Karpas-422 (cell line): ENCODE results near the gene RWDD4. TPM values are rescaled to one million over a fixed set of nuclear protein-coding genes. Genes with fewer than 3 reads are reported as not detected.
A peak's percentile ranks its signal among the peaks of the same experiment; 100 is the strongest.

Experiments used
- DNase-seq: peaks from one replicate; pipeline ENCODE4 v3.0.0-alpha.2; 2015
- H2AFZ ChIP-seq: fragments of 200-600 bp; sonication (generic); 2 replicates; pipeline ENCODE4 v1.6.1; 2014; ENCODE audit warnings: antibody characterized with exemption, low read length, mixed read lengths
- H3K27ac ChIP-seq: fragments of 200-600 bp; sonication (generic); 2 replicates; pipeline ENCODE4 v1.5.1; 2014; ENCODE audit warnings: mild to moderate bottlenecking, low read length, moderate library complexity
- H3K27me3 ChIP-seq: fragments of 200-600 bp; sonication (generic); 2 replicates; pipeline ENCODE4 v1.6.1; 2014; ENCODE audit warnings: low read length, mixed read lengths
- H3K36me3 ChIP-seq: fragments of 200-600 bp; sonication (generic); 2 replicates; pipeline ENCODE4 v1.6.1; 2014; ENCODE audit warnings: low read length, mixed read lengths; ENCODE audit not compliant: insufficient read depth
- H3K4me1 ChIP-seq: fragments of 200-600 bp; sonication (generic); 2 replicates; pipeline ENCODE4 v1.6.1; 2014; ENCODE audit warnings: mild to moderate bottlenecking, low read length, mixed read lengths
- H3K4me2 ChIP-seq: fragments of 200-600 bp; sonication (generic); 2 replicates; pipeline ENCODE4 v1.6.1; 2014; ENCODE audit warnings: low read length, low read depth, mild to moderate bottlenecking; ENCODE audit not compliant: poor library complexity, severe bottlenecking
- H3K4me3 ChIP-seq: fragments of 200-600 bp; sonication (generic); 2 replicates; pipeline ENCODE4 v1.5.1; 2014; ENCODE audit warnings: mild to moderate bottlenecking, antibody characterized with exemption, low read length, mixed read lengths
- H3K79me2 ChIP-seq: fragments of 200-600 bp; sonication (generic); 2 replicates; pipeline ENCODE4 v1.6.1; 2014; ENCODE audit warnings: mild to moderate bottlenecking, low read length, mixed read lengths
- H3K9ac ChIP-seq: fragments of 200-600 bp; sonication (generic); 2 replicates; pipeline ENCODE4 v1.6.0; 2014; ENCODE audit warnings: low read length
- H3K9me2 ChIP-seq: fragments of 200-600 bp; sonication (generic), shearing (Covaris generic); replicated peaks from 2 replicates; pipeline ENCODE4 v1.6.0; 2014; ENCODE audit warnings: mild to moderate bottlenecking, low read length, moderate library complexity; ENCODE audit not compliant: insufficient read depth
- H3K9me3 ChIP-seq: fragments of 300-700, 200-600 bp; sonication (generic); 2 replicates; pipeline ENCODE4 v1.6.1; 2014; ENCODE audit warnings: low read length, mixed read lengths
- H4K20me1 ChIP-seq: fragments of 200-600 bp; sonication (generic); 2 replicates; pipeline ENCODE4 v1.6.1; 2014; ENCODE audit warnings: mild to moderate bottlenecking, antibody characterized with exemption, low read length, low read depth; ENCODE audit not compliant: insufficient read depth
- total RNA-seq: library from RNA; depleted of rRNA; stranded (reverse); fragments of >200 nt; shearing (Covaris generic); gene quantifications from 2 replicates; pipeline ENCODE4 v1.2.3, GENCODE V29; 2014; ENCODE audit warnings: low replicate concordance

The RWDD4 gene
- total RNA-seq, 1 experiment from 2014 or later: 16.9 TPM

- DNase-seq: no peak
- Histone ChIP-seq H3K27me3 (no peaks in the 10 kb centered on the region), H3K9me2 (no peaks in the 10 kb centered on the region), H3K27ac (no peak overlapping the region), H3K36me3 (0 out of 2 replicates have a peak, but pooled peaks cover 2% of the 10 kb centered on the region), H4K20me1 (no peaks in the 10 kb centered on the region), H3K4me1 (no peaks in the 10 kb centered on the region), H2AFZ (no peak overlapping the region), H3K4me3 (no peak overlapping the region), H3K79me2 (no peaks in the 10 kb centered on the region), H3K9me3 (no peaks in the 10 kb centered on the region), H3K9ac (no peak overlapping the region), H3K4me2 (no peak overlapping the region)
Measured at GRCh38 chr4:183681119-183681518, 22.1 kb upstream of the RWDD4 start.

GRCh38 chr4:183675625-183676024 lies 16.6 kb upstream of the RWDD4 start:
- H4K20me1 ChIP-seq: no peaks in the 10 kb centered on the region
- no peaks in the 10 kb centered on the region for H3K9me3 ChIP-seq
- DNase-seq: no peak
- no peak overlapping the region for H3K9ac ChIP-seq
- no peaks in the 10 kb centered on the region for H3K4me1 ChIP-seq
- H3K27ac ChIP-seq: no peak overlapping the region
- no peak overlapping the region for H2AFZ ChIP-seq
- H3K36me3 ChIP-seq: 0 out of 2 replicates have a peak, but pooled peaks cover 2% of the 10 kb centered on the region
- no peaks in the 10 kb centered on the region for H3K79me2 ChIP-seq
- H3K27me3 ChIP-seq: no peaks in the 10 kb centered on the region
- H3K9me2 ChIP-seq: no peaks in the 10 kb centered on the region
- H3K4me2 ChIP-seq: no peak overlapping the region
- no peak overlapping the region for H3K4me3 ChIP-seq

- Histone ChIP-seq H3K9me2 (no peaks in the 10 kb centered on the region), H3K4me1 (no peaks in the 10 kb centered on the region), H3K36me3 (0 out of 2 replicates have a peak, but pooled peaks cover 2% of the 10 kb centered on the region), H3K9me3 (no peaks in the 10 kb centered on the region), H3K27me3 (no peaks in the 10 kb centered on the region), H3K27ac (no peak overlapping the region), H3K9ac (no peak overlapping the region), H3K4me2 (no peak overlapping the region), H2AFZ (no peak overlapping the region), H4K20me1 (no peaks in the 10 kb centered on the region), H3K79me2 (no peaks in the 10 kb centered on the region), H3K4me3 (no peak overlapping the region)
- no peak for DNase-seq
Measured at GRCh38 chr4:183674153-183674552, 15.2 kb upstream of the RWDD4 start.

- Histone ChIP-seq H4K20me1 (no peaks in the 10 kb centered on the region), H3K9ac (no peak overlapping the region), H2AFZ (no peak overlapping the region), H3K27ac (no peak overlapping the region), H3K27me3 (no peaks in the 10 kb centered on the region), H3K9me3 (no peaks in the 10 kb centered on the region), H3K9me2 (no peaks in the 10 kb centered on the region), H3K36me3 (no peaks in the 10 kb centered on the region; the same call in 1 of the 2 replicates), H3K4me2 (no peak overlapping the region), H3K79me2 (peaks cover 2% of the 10 kb centered on the region; the same call in 1 of the 2 replicates), H3K4me3 (no peak overlapping the region), H3K4me1 (no peaks in the 10 kb centered on the region)
- DNase-seq: no peak
Measured at GRCh38 chr4:183670960-183671555, 12.1 kb upstream of the RWDD4 start.

- Histone ChIP-seq H3K4me1 (no peaks in the 10 kb centered on the region), H3K4me3 (no peak overlapping the region), H2AFZ (no peak overlapping the region), H3K79me2 (peaks cover 2% of the 10 kb centered on the region; the same call in 1 of the 2 replicates), H4K20me1 (no peaks in the 10 kb centered on the region), H3K36me3 (no peaks in the 10 kb centered on the region; the same call in 1 of the 2 replicates), H3K27me3 (no peaks in the 10 kb centered on the region), H3K27ac (no peak overlapping the region), H3K9ac (no peak overlapping the region), H3K9me3 (no peaks in the 10 kb centered on the region), H3K4me2 (no peak overlapping the region), H3K9me2 (no peaks in the 10 kb centered on the region)
- DNase-seq: no peak
Measured at GRCh38 chr4:183670251-183670650, 11.3 kb upstream of the RWDD4 start.

GRCh38 chr4:183666088-183666487 lies 7.1 kb upstream of the RWDD4 start:
- no peak overlapping the region for H3K27ac ChIP-seq
- no peak overlapping the region for H3K4me2 ChIP-seq
- peaks cover 9% of the 10 kb centered on the region for H3K79me2 ChIP-seq
- H3K9me2 ChIP-seq: no peaks in the 10 kb centered on the region
- H3K4me1 ChIP-seq: no peaks in the 10 kb centered on the region
- H3K9me3 ChIP-seq: no peaks in the 10 kb centered on the region
- H3K4me3 ChIP-seq: no peak overlapping the region
- H3K9ac ChIP-seq: no peak overlapping the region
- no peaks in the 10 kb centered on the region for H4K20me1 ChIP-seq
- no peaks in the 10 kb centered on the region for H3K27me3 ChIP-seq
- no peak for DNase-seq
- no peaks in the 10 kb centered on the region; the same call in 1 of the 2 replicates for H3K36me3 ChIP-seq
- H2AFZ ChIP-seq: no peak overlapping the region

- H3K4me2 ChIP-seq: peak overlapping the region; percentile 90
- no peak overlapping the region for H2AFZ ChIP-seq
- peak overlapping the region; percentile 40 for H3K27ac ChIP-seq
- peak overlapping the region; percentile 85 for H3K9ac ChIP-seq
- no peaks in the 10 kb centered on the region for H3K9me2 ChIP-seq
- H3K27me3 ChIP-seq: no peaks in the 10 kb centered on the region
- no peaks in the 10 kb centered on the region for H4K20me1 ChIP-seq
- peaks cover 14% of the 10 kb centered on the region for H3K4me1 ChIP-seq
- H3K9me3 ChIP-seq: no peaks in the 10 kb centered on the region
- no peaks in the 10 kb centered on the region; the same call in 1 of the 2 replicates for H3K36me3 ChIP-seq
- H3K79me2 ChIP-seq: peaks cover 53% of the 10 kb centered on the region
- DNase-seq: peak; percentile 40
- peak overlapping the region; percentile 83 for H3K4me3 ChIP-seq
Measured at GRCh38 chr4:183659872-183660242, 872 bp upstream of the RWDD4 start.

- H4K20me1 ChIP-seq: no peaks in the 10 kb centered on the region
- peak overlapping the region; percentile 87 for H3K4me2 ChIP-seq
- H3K9me2 ChIP-seq: no peaks in the 10 kb centered on the region
- no peaks in the 10 kb centered on the region for H3K9me3 ChIP-seq
- H3K27me3 ChIP-seq: no peaks in the 10 kb centered on the region
- H2AFZ ChIP-seq: peak overlapping the region; percentile 56; the same call in 1 of the 2 replicates
- peaks cover 14% of the 10 kb centered on the region for H3K4me1 ChIP-seq
- H3K79me2 ChIP-seq: peaks cover 53% of the 10 kb centered on the region
- peak overlapping the region; percentile 83 for H3K4me3 ChIP-seq
- peak; percentile 44 for DNase-seq
- peak overlapping the region; percentile 85 for H3K9ac ChIP-seq
- H3K27ac ChIP-seq: no peak overlapping the region
- no peaks in the 10 kb centered on the region; the same call in 1 of the 2 replicates for H3K36me3 ChIP-seq
Measured at GRCh38 chr4:183658362-183659028, 490 bp downstream of the RWDD4 start.
